Cerebellar cortex (tissue), 1 donor: ENCODE measurements around the gene PITX1.

Experiments
- DNase-seq: peaks from one replicate; pipeline ENCODE4 v3.0.0-alpha.2; 2015; ENCODE audit warnings: low spot score

PITX1 gene

DNA sequence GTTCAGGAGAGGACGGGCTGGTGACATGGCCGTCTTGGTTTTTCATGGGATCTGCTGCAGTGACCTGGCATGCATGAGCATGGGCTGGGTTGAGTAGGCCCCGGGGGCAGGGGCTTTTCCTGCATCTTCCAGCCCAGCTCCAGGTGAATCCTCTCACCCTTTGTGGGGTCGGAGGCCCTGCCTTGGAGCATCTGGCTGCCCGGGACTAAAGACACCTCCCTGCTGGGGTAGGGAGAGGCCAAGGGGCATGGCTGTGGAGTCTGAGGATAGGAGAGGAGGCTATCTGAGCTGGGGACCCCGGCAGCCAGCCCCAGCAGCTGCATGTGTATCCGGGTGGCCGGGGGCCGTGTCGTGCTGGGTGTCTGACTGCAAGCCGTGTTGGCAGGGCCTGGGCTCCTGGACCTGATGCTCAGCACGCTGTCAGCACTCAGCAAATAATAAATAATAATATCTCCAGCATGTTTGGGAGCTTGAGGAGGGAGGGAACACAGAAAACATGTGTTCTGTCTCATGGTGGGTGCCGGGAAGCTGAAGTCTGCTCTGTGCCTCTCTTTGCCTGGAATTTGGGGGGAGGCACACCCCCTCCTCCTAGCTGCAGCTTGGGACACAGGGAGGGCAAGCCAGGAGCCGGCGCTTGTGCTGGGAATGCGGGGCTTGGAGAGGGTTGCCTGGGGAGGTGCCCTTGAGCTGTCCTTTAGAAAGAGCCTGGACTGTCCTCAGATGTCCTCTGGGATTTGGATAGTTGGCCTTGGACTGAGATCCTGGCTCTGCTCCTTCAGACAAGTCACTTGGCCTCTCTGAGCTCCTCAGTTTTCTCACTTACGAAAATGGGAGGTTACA is 28.4 kb upstream of the PITX1 start:
- no peak for DNase-seq

DNA sequence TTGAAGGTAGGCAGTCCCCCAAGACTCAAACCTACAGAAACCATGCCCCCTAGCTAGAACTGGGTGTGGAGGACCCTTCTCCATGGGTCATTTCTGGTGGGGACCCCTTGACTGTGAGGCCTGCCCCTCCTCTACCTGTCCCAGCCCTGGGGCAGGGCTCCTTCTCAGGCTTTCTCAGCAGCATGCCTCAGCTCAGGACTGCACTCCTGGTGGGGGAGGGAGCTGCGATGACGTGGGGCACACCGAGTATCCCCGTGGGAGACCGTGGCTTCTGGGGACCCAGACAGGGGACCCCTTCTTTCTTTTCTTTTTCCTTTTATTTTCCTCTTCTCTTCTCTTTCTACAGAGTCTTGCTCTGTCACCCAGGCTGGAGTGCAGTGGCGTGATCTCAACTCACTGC is 27.0 kb upstream of the PITX1 start:
- no peak for DNase-seq

DNA sequence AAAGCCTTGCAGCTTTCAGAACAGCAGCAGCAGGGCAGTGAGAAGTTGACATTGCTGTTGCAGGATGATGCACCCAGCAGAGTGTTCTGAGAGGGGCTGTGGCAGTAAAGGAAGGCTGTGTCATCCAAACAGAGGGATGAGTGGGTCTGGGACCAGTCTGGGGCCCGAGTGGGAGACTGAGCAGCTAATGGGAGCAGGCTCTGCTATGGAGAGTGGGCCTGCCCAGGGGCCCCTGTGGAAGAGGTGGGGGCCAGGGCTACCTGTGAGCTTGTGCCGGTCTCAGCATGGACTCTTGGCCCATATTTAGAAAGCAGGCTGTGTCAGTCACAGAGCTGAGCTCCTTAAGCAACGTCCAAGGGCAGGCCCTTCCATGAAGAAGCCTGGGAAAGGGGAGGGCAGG is 26.0 kb upstream of the PITX1 start:
- no peak for DNase-seq

DNA sequence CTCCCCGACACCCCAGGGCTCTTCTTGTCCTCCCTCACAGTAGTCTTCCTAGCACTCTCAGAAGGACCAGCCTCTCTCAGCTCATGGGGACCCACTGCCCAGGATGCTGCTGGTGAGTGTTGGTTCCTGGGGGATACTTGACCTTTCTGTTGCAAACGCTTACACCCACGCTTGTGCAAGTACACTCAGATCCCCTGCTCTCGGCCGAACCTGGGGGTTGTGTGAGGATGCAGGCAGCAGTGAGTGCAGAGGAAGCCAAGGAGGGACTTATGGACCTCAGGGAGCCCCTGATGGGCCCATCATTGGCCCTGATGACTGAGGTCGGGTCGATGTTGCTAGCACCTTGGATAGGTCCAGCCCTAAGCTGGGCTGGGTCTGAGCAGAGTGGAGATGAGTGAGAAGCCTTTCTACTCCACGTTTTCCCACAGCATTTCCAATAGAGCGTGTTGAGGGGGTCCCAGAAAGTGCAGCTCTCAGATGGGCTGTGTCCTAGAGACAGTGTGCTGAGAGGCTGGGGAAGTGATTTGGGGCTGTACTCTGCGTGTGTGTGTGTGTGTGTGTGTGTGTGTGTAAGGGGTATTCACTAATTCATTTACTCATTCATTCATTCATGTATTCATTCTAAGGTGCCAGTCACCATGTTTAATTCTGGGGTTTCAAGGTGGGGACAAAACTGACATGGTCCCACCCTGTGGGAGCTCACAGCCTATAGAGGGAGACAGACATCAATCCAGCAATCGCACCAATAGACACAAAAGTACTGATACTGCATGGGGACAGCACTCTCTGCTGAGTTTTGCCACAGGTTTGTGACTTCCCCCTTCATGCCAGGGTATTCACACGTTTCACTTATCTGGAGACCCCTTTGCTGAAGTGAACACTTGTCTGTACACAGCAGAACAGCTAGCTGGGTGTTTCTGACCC is 25.2 kb upstream of the PITX1 start:
- DNase-seq: no peak

DNA sequence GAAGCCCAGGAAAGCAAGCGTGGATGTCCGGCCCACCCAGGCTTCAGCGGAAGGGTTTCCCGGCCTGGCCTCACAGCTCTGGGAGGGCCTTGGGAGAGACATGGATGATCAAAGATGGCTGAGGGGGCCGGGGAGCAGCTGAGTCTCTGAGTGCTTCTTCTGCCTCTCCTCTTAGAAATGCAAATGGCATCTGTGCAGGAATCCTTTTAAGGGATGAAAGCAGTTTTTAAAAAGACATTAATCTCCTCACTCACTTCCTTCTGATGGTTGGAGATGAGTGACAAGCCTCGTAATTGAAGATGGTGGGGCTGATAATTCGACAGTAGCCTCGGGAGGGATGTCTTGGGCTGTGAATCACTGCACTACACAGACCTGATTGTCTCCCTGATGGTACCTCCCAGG is 24.3 kb upstream of the PITX1 start:
- no peak for DNase-seq

DNA sequence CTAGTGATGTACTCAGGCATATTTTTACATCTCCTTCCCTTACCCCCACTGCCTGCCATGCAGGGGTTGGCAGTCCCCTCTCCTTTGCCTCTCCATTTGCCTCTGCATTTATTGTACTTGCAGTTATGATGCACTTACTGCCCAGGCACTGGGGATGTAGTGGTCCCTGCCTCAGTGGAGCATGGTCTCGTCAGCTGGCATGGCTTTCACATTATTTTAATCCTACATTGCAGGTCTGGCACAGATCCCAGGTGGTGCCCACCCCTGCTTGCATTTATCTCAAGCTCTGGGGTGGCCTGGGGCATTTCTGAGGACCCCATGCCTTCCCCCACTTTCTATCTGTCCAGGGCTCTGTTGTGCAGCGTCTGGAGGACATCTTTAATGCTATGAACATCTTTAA is 23.2 kb upstream of the PITX1 start:
- no peak for DNase-seq

DNA sequence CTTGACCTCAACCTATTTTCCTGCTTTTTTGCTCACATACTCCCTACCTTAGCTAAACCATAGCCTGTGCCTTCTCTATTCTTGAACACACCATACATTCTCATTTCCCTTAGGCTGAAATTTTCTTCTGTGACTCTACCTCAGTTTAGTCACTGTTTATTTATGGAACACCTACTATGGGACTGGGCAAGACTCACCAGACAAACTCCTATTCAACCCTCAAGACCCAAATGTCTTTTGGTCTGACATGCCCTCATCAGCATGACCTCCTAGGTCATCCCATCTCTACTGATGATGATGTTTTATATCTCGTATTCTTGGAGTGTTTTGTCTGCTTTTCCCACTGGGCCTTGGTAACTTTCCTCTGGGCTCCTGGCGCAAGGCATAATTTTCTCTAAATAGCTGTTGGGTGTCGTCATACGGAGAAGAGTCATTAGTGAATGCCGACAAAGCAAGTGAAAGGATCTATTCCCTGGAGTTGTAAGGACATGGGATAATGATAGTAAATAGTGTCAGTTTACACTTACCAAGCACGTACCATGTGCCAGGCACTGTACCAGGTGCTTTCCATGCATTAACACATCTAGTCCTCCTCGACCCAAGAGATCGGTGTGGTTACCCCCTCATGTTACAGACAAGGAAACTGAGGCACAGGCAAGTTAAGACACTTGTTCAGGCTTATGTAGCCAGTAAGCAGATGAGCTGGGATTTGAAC is 22.4 kb upstream of the PITX1 start:
- no peak for DNase-seq

DNA sequence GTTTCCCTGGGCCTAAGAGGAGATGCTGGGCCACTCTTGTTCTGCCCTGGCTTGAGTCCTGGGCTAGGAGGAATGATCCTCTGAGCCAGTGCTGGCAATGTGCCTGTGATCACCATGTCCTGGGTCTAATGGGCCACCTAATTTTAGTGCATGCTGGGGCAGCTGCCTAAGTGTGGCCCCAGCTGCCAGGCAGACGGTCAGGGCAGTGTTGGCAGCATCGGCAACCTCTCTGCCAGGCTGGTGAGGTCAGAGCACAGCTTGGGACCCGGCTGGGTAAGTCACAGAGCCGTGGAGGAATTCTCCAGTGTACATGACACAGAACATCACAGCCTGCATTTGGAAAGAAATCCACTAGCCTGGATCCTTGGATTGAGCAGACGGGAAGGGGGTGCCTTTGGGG is 21.4 kb upstream of the PITX1 start:
- DNase-seq: no peak

DNA sequence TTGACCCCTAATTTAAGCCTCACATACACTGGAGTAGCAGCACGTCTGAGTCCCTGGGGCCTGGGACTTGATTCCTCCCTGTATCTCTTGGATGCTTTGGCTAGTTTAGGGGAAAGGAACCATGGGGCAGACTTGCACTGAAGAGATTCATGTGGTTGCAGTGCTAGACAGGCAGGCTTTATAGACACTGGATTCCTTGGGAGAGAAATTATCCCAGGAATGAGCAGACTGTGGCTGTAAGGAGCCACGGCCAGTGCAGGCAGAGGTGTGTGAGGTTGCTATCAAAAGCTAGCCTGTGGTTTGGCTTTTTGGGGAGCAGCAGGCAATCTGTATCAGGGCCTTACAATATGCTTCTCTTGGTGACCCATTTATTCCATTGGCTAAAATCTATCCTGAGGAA is 20.5 kb upstream of the PITX1 start:
- no peak for DNase-seq

DNA sequence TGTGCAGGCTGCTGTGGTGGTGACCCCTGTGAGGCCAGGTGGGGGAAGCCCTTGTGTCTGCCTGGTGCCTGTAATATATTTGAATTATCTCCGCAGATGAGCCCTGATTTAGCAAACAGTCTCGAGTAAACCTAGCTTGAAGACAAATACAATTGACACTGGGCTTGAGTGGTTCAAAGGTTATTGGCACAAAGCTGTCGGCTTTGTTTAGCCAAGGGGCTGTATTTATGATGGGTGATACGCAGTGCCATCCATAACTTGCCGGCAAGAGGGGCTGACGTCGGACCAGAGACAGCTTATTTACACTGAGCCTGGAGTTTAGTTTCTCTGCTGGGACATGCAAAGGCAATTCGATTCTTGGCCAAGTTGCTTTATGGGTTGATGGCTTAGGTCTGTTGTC is 20.0 kb upstream of the PITX1 start:
- DNase-seq: no peak

DNA sequence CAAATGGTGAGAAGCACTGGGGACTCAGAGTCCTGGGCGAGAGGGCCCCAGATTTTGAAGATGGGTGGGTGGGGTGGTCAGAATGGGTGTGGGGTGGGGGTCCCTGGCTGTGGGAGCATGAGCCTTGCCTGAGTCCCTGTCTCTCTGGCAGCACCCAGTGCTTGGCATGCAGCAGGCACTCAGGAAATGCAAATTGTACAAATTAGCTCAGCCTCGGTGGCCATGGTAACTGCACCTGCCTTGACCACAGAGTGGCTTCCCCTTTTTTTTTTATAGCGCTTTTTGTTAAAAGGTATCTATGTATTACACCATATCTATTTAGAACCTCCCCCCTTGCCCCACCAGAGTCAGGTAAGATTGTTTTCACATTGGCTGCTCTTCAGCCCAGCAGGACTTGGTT is 19.2 kb upstream of the PITX1 start:
- DNase-seq: no peak

DNA sequence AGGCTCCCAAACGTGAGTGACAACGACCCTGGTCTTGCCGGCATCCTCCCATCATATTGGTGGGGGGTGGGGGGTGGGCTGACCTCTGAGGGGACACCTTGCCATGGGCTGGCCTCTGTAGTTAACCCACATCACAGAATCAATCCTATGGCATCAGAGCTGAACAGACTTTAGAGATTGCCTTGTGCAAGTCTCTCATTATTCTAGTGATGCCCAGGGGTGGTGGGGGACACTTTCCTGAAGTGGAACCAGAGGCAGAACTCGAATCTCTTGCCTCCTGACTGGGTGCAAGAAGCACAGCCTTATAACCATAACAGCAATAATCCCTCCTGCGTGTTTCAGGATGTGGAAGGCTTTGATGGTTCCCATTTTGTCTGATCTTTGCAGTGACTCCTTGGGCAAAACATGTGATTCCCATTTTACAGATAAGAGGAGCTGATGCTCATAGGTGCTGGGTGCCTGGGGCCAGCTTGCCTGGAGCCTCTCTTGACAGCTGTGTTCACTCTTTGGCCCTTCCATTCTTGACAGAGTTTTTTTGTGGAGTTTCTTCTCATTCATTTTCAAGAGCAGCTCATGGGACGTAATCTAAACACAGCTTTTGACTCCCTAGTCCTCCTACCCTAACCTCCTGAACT is 18.6 kb upstream of the PITX1 start:
- DNase-seq: no peak

DNA sequence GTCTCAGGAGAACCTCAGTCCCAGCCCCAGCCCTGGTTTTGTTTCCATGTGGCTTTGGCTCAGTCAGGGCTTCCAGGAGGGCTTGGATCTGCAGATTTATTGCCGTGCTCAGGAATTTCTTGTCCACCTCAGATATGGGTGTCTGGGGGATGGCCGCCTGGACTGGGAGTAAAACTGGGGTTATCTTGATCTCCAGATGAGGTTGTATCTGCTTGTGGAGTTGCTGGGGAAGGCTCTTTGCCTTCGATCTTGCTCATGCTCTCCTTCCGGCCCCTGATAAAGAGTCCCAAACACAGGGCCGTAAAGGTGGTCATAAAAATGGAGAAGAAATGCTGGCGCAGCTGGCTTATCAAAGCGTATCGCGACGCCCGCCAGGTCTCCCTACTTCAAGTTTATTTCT is 17.8 kb upstream of the PITX1 start:
- no peak for DNase-seq

DNA sequence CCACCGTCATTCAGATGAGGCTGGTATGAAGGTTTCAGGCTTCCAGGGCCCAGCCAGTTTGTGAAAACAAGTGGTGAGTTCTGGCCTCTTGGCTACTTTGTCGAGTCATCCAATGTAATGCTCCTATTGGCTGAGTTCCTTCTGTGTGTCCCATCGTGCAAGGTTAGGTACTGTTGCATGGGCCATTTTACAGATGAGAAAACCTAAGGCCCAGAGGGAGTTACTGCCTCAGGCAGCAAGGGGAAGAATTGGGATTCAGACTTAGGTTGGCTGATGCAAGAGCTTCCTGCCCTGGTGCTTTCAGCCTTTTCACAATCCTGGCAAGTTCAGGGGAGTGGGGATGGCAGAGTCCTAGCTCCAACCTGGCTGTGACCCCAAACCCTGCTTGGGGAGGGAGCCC is 17.4 kb upstream of the PITX1 start:
- no peak for DNase-seq

DNA sequence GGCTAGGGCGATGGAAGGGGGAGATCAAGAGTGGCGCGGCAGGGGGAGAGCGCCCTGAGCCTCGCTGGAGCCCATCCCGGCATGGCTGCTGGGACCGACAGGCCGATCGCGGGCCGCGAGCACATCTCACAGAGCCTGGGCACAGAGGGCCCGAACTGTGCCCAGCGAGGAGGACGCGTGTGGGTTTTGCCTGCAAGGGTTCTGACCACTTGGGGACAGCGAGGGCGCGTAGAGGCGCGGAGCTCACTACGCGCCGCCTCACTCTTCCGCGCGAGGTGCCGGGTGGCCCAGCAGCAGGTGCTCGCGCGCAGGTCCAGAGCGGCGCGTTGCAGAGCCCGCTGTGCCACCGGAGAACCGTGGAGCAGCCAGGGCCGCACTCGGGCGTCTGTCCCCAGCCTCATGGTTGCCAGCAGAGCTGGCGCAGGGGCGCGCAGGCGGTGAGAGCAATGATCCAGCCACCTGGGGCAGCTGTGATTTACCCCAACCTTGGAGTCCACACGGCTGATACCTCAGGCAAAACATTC is 16.3 kb upstream of the PITX1 start:
- DNase-seq: no peak

DNA sequence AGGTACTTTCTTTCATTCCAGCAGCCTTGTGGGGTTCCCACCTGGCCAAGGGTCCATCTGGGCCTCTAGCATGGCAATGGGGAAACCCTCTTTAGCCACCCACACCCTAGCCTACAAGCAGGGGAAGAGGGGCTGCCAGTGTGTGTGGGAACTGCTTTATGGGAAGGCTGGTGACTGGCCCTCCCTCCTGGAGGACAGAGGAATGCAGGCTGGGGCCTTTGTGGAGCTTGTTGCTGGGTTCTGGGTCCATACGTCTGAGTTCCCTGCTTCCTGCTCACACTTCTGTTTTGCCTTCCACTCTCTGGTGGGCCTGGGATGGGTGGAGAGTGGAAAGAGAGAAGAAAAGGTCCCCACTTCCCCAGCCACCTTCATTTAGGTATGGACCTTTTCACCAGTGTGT is 14.9 kb upstream of the PITX1 start:
- DNase-seq: no peak

DNA sequence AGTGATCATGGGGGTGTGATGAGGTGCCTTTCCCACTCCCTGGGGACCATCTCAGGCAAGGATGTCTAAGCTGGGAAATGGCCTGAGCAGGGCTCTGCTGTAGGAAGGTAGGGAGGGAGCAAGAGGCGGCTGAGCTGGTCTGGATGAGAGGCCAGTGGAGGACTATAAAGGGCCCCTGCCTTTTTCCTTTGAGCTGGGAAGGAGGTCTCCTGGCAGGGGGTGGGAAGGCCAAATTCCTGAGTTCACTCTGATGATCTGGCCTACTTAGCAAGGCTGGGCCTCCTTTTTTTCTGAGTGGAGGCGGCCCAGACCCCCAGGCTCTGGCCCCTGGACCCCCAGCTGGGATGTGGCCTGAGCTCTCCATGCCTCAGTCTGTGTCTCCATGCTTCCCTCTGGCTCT is 14.3 kb upstream of the PITX1 start:
- DNase-seq: no peak

DNA sequence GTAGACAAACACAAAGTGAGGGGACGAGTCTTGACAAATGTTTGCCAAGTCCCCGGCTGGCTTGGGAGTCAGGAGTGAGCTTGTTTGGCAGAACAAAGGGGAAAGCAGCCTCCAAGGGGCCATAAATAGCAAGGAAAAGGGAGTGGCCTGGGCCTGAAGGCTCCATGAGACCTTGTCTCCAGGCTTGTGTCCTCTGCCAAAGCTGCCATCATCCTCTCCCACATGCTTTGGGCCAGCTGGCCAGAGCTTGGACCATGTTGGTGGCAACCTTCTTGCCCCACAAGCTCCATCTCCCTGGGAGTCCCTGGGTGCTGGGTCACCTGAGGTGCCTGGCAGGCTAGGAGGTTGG is 13.3 kb upstream of the PITX1 start:
- no peak for DNase-seq

DNA sequence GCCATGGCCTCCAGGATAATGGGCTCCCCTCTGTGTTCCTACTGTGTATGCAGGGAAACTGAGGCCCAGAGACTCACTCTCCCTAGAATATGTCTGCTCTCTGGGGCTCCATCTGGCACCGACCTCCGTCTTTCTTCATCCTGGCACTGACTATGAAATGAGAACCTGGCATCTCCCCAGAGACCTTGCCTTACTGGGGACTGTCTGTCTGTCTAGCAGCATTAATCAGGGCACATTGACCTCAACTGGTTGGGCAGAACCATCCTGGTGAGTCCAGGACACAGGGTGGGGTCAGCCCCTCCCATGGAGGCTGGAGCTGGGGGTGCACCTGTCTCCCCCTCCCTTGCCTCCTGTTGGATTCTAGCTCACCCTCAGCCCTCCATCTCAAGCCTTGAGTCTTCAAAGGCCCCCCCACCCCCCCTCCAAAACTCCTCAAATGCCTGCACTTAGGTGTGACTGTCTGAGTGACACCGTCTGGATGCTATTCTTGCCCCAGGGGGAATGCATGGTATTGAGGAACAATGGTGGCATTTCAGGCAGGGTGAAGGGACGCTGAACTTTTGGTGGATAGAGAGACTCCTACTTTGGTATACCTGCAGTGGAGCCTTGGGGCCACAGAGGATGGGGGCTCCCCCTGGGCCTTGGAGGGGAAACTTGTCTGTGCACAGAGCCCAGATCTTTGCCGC is 12.8 kb upstream of the PITX1 start:
- DNase-seq: no peak

DNA sequence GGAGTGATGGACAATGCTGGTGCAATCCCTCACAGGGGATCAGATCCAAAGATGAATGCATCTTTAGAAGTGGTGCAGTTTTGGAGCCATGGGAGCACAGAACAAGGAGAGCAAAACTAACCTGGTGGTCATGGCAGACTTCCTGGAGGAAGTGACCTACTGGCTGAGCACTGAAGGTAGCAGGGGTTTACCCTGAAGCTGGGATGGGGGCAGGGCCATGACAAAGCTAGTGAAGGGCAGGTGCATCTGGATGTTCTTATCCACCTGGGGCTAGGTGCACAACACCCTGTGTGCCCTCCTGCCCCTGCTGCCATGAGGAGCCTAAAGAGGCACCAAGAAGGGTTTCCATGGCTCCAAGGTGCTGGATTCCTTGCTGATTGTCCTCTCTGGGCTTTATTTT is 11.5 kb upstream of the PITX1 start:
- no peak for DNase-seq

DNA sequence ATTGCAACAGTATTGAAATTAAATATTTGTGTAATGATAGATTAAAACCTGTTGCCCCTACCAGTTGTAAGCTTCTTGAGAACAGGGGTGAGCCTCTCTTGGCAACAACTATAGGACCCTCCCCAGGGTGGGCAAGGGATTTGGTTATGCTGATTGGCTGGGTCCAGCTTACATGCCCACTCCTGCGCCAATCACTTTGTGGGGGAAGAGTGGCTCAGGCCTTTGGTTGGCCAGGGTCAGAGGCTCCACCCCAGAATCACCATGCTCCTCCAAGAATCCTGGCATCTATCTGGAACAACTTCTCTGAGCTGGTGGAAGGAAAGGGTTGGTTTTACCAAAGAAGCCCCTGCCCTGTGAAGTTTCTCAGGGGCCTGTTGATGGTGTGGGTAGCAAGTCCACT is 8.6 kb upstream of the PITX1 start:
- no peak for DNase-seq

DNA sequence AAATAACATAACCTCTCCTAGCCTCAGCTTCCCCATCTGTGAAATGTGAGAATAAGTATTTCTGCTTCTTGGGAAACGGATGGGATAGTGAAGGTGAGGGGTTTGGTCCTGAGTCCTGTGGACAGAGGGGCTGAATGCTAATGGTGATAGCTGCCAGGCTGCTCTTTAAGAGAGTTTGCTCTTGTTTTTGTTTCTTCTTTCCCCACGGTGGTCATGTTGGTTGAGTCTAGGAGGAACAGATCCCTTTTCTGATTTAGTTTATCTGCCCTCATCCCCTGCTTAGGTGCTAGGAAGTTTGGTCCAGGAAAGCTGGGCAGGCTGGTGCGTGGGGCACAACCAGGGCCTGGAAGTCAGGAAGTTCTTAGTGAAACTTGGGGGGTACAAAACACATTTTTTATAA is 7.7 kb upstream of the PITX1 start:
- DNase-seq: no peak
